ENCODE results near the gene GSN.

The GSN gene

DNA sequence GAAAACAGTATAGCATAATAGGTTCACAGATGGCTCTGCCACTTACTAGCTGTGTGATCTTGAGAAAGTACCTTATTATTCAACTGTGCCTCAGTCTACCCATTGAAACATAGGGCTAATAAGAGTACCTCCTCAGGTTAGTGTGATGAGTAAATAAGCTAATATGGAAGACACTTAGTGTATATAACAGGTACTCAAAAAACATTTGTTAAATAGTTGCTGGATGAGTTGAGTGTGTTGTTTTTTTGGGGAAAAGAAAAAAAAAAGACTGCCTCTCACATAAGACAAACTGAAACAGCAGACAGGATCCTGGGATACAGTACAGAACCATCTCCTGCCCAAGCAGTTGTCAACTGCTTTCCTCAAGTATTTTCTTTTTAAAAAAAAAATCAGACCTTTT is 96.9 kb downstream of the GSN start:
- H3K9ac ChIP-seq (ENCODE audit: low read depth, low read length, poor library complexity) = no peak overlapping the region
- H2AK5ac ChIP-seq (ENCODE audit: low read depth, low read length) = no peak overlapping the region
- no peak overlapping the region for H2BK15ac ChIP-seq (ENCODE audit: low read length)
- H3K27me3 ChIP-seq (ENCODE audit: control insufficient read depth in 3 of 3, insufficient read depth in 3 of 3, low read depth in 1 of 3, low read length in 3 of 3) = peaks cover 0 to 12% (median 0%) of the 10 kb centered on the region in 3 experiments
- DNase-seq (ENCODE audit: low spot score) = no peak
- no peak overlapping the region for H2BK5ac ChIP-seq (ENCODE audit: low read length)
- H2AFZ ChIP-seq (ENCODE audit: low read length) = no peak overlapping the region
- peaks cover 0 to 2% of the 10 kb centered on the region in 2 donors for H3K9me3 ChIP-seq (replicated peaks in 1 of 2; ENCODE audit: control insufficient read depth in 2 of 2, insufficient read depth in 1 of 2, low read depth in 1 of 2, low read length in 2 of 2)
- H4K91ac ChIP-seq (ENCODE audit: low read depth, low read length, poor library complexity) = no peak overlapping the region
- peaks cover 2 to 5% of the 10 kb centered on the region in 2 donors for H3K4me1 ChIP-seq (ENCODE audit: control insufficient read depth in 2 of 2, insufficient read depth in 1 of 2, low read depth in 1 of 2, low read length in 2 of 2)
- H3K79me1 ChIP-seq (ENCODE audit: low read depth, low read length) = peaks cover 2% of the 10 kb centered on the region
- no peaks in the 10 kb centered on the region for H3K36me3 ChIP-seq (replicated peaks in 1 of 2; ENCODE audit: control insufficient read depth in 2 of 2, insufficient read depth in 2 of 2, low read length in 2 of 2)
- no peak overlapping the region for H3K4me2 ChIP-seq (ENCODE audit: insufficient read depth, low read length, poor library complexity, severe bottlenecking)
- H3K4me3 ChIP-seq (ENCODE audit: low read length in 2 of 2) = no peak overlapping the region
- H3K4ac ChIP-seq (ENCODE audit: low read length) = no peak overlapping the region
- H3K18ac ChIP-seq (ENCODE audit: low read length) = no peak overlapping the region
- no peak overlapping the region for H3K23ac ChIP-seq (ENCODE audit: low read depth, low read length, poor library complexity)
- no peak overlapping the region for H3K27ac ChIP-seq (replicated peaks; ENCODE audit: low read length)
- no peak overlapping the region for H4K8ac ChIP-seq (ENCODE audit: low read depth, low read length)
- H3K14ac ChIP-seq (ENCODE audit: low read length) = no peak overlapping the region
- H2BK120ac ChIP-seq (ENCODE audit: low read depth, low read length) = no peak overlapping the region
- no peak overlapping the region for H2BK12ac ChIP-seq (ENCODE audit: low read length)

DNA sequence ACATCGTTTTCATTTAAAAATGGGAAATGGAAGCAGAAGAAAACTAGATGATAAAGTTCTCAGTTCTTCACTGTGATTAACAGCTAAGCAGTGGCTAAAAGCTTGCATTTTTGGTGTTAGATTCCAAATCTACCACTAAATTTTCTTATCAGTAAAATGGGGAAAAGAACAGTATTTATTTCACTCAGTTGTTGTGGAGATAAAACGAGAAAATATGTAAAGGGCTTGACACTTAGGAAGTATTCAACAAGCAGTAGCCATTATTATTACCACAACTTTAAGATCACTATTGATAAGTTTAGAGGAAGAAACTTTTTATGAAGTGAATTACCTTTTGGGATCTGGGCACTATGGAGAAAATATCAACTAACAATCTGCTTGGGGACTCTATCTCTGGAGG is 97.6 kb downstream of the GSN start:
- no peaks in the 10 kb centered on the region for H3K36me3 ChIP-seq (replicated peaks in 1 of 2; ENCODE audit: control insufficient read depth in 2 of 2, insufficient read depth in 2 of 2, low read length in 2 of 2)
- no peak overlapping the region for H2BK12ac ChIP-seq (ENCODE audit: low read length)
- peaks cover 0 to 16% (median 0%) of the 10 kb centered on the region in 3 experiments for H3K27me3 ChIP-seq (ENCODE audit: control insufficient read depth in 3 of 3, insufficient read depth in 3 of 3, low read depth in 1 of 3, low read length in 3 of 3)
- H3K14ac ChIP-seq (ENCODE audit: low read length) = no peak overlapping the region
- H2AFZ ChIP-seq (ENCODE audit: low read length) = no peak overlapping the region
- H2BK5ac ChIP-seq (ENCODE audit: low read length) = no peak overlapping the region
- H2AK5ac ChIP-seq (ENCODE audit: low read depth, low read length) = no peak overlapping the region
- H3K4me1 ChIP-seq (ENCODE audit: control insufficient read depth in 2 of 2, insufficient read depth in 1 of 2, low read depth in 1 of 2, low read length in 2 of 2) = peaks cover 5 to 7% of the 10 kb centered on the region in 2 donors
- H3K79me1 ChIP-seq (ENCODE audit: low read depth, low read length) = peaks cover 4% of the 10 kb centered on the region
- H2BK120ac ChIP-seq (ENCODE audit: low read depth, low read length) = no peak overlapping the region
- WGBS, 2 donors (ENCODE audit: extremely low coverage in 2 of 2, insufficient read length in 2 of 2, insufficient replicate concordance in 1 of 2) = no CpG with 5 or more reads among the region's 2 CpGs
- no peak for DNase-seq (ENCODE audit: low spot score)
- H3K4me3 ChIP-seq (ENCODE audit: low read length in 2 of 2) = no peak overlapping the region
- no peak overlapping the region for H4K8ac ChIP-seq (ENCODE audit: low read depth, low read length)
- peaks cover 4% of the 10 kb centered on the region in 2 donors for H3K9me3 ChIP-seq (replicated peaks in 1 of 2; ENCODE audit: control insufficient read depth in 2 of 2, insufficient read depth in 1 of 2, low read depth in 1 of 2, low read length in 2 of 2)
- no peak overlapping the region for H4K91ac ChIP-seq (ENCODE audit: low read depth, low read length, poor library complexity)
- H3K27ac ChIP-seq (replicated peaks; ENCODE audit: low read length) = no peak overlapping the region
- no peak overlapping the region for H3K4me2 ChIP-seq (ENCODE audit: insufficient read depth, low read length, poor library complexity, severe bottlenecking)
- no peak overlapping the region for H3K9ac ChIP-seq (ENCODE audit: low read depth, low read length, poor library complexity)
- H2BK15ac ChIP-seq (ENCODE audit: low read length) = no peak overlapping the region
- no peak overlapping the region for H3K18ac ChIP-seq (ENCODE audit: low read length)
- H3K23ac ChIP-seq (ENCODE audit: low read depth, low read length, poor library complexity) = no peak overlapping the region
- H3K4ac ChIP-seq (ENCODE audit: low read length) = no peak overlapping the region

DNA sequence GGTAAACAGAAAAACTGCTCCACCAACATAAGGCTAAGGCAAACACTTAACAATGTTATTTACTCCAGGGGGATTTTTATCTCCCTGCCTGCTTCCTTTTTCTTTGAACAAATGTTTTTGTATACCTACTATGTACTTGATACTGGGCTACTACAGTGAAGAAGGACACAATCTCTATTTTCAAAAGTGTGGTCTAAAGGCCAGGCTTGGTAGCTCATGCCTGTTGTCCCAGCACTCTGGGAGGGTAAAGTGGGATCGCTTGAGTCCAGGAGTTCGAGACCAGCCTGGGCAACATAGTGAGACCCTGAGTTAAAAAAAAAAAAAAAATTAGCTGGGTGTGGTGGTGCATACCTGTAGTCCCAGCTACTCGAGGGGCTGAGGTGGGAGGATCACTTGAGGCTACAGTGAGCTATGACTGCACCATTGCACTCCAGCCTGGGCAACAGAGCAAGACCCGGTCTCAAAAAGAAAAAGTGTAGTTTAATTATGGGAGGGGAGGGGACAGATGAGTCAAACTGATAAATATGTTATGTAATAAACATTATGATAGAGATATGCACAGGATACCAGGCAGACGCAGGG is 98.7 kb downstream of the GSN start:
- Histone ChIP-seq H4K91ac (ENCODE audit: low read depth, low read length, poor library complexity) (no peak overlapping the region), H2BK5ac (ENCODE audit: low read length) (no peak overlapping the region), H3K4me1 (ENCODE audit: control insufficient read depth in 2 of 2, insufficient read depth in 1 of 2, low read depth in 1 of 2, low read length in 2 of 2) (peaks cover 5 to 7% of the 10 kb centered on the region in 2 donors), H2BK12ac (ENCODE audit: low read length) (no peak overlapping the region), H3K4me2 (ENCODE audit: insufficient read depth, low read length, poor library complexity, severe bottlenecking) (no peak overlapping the region), H3K79me1 (ENCODE audit: low read depth, low read length) (peaks cover 4% of the 10 kb centered on the region), H3K18ac (ENCODE audit: low read length) (no peak overlapping the region), H2BK120ac (ENCODE audit: low read depth, low read length) (no peak overlapping the region), H2AK5ac (ENCODE audit: low read depth, low read length) (no peak overlapping the region), H3K23ac (ENCODE audit: low read depth, low read length, poor library complexity) (no peak overlapping the region), H3K36me3 (replicated peaks in 1 of 2; ENCODE audit: control insufficient read depth in 2 of 2, insufficient read depth in 2 of 2, low read length in 2 of 2) (no peaks in the 10 kb centered on the region), H2BK15ac (ENCODE audit: low read length) (no peak overlapping the region), H3K14ac (ENCODE audit: low read length) (no peak overlapping the region), H3K27ac (replicated peaks; ENCODE audit: low read length) (no peak overlapping the region), H3K4ac (ENCODE audit: low read length) (no peak overlapping the region), H3K4me3 (ENCODE audit: low read length in 2 of 2) (no peak overlapping the region), H2AFZ (ENCODE audit: low read length) (no peak overlapping the region), H3K27me3 (ENCODE audit: control insufficient read depth in 3 of 3, insufficient read depth in 3 of 3, low read depth in 1 of 3, low read length in 3 of 3) (peaks cover 0 to 23% (median 0%) of the 10 kb centered on the region in 3 experiments), H4K8ac (ENCODE audit: low read depth, low read length) (no peak overlapping the region), H3K9ac (ENCODE audit: low read depth, low read length, poor library complexity) (no peak overlapping the region), H3K9me3 (replicated peaks in 1 of 2; ENCODE audit: control insufficient read depth in 2 of 2, insufficient read depth in 1 of 2, low read depth in 1 of 2, low read length in 2 of 2) (peaks cover 4% of the 10 kb centered on the region in 2 donors)
- WGBS, 2 donors (ENCODE audit: extremely low coverage in 2 of 2, insufficient read length in 2 of 2, insufficient replicate concordance in 1 of 2) = no CpG with 5 or more reads among the region's 5 CpGs
- DNase-seq (ENCODE audit: low spot score) = no peak

DNA sequence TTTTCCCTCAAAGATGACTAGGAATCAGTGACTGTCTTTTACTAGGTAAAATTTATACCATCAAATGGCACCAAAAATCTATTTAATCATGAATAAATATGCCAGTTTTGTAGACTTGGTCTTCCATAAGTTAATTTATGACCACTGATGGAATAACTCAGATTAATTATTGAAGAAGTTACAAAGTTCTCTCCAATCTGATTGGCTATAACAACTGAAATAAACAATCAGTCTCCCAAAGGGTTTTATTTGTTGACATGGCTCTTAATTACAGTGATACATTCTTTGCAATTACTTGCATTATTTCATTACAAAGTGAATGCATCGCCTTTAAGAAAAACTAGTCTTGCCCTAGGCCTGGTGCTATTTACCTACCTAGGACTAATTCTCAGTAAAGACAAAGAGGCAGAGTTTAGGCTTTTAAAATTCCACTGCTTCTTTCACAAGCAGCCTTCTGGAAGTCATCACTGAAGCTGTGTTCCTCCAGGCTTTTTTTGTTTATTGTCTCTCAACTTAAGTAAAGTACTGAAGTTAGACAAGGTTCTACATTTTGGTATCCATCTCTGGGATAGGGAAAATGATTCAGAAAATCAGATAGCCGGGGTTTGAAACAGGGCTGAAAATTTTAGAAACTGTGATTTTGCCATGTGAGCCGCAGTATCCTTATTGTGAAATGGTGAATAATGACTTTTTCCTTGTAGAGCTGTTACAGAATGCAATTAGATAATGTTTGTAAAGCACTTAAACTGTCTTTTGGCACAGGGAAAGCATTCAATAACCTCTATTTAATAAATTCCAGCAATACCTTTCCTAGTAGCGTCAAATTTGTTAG is 99.6 kb downstream of the GSN start:
- WGBS, 2 donors (ENCODE audit: extremely low coverage in 2 of 2, insufficient read length in 2 of 2, insufficient replicate concordance in 1 of 2) = no CpG with 5 or more reads among the region's 4 CpGs
- no peak for DNase-seq (ENCODE audit: low spot score)
- peaks cover 5 to 7% of the 10 kb centered on the region in 2 donors for H3K4me1 ChIP-seq (ENCODE audit: control insufficient read depth in 2 of 2, insufficient read depth in 1 of 2, low read depth in 1 of 2, low read length in 2 of 2)

More for the DNA sequence above, 99.6 kb downstream of the GSN start:
- Histone ChIP-seq H3K9ac (ENCODE audit: low read depth, low read length, poor library complexity) (no peak overlapping the region), H2AK5ac (ENCODE audit: low read depth, low read length) (no peak overlapping the region), H4K8ac (ENCODE audit: low read depth, low read length) (no peak overlapping the region), H3K23ac (ENCODE audit: low read depth, low read length, poor library complexity) (no peak overlapping the region), H3K14ac (ENCODE audit: low read length) (no peak overlapping the region), H2BK12ac (ENCODE audit: low read length) (no peak overlapping the region), H4K91ac (ENCODE audit: low read depth, low read length, poor library complexity) (no peak overlapping the region), H3K27ac (replicated peaks; ENCODE audit: low read length) (peak overlapping the region; percentile 43), H3K18ac (ENCODE audit: low read length) (no peak overlapping the region), H2BK5ac (ENCODE audit: low read length) (no peak overlapping the region), H3K4ac (ENCODE audit: low read length) (no peak overlapping the region), H3K36me3 (replicated peaks in 1 of 2; ENCODE audit: control insufficient read depth in 2 of 2, insufficient read depth in 2 of 2, low read length in 2 of 2) (no peaks in the 10 kb centered on the region), H3K27me3 (ENCODE audit: control insufficient read depth in 3 of 3, insufficient read depth in 3 of 3, low read depth in 1 of 3, low read length in 3 of 3) (peaks cover 0 to 31% (median 0%) of the 10 kb centered on the region in 3 experiments), H2BK15ac (ENCODE audit: low read length) (no peak overlapping the region), H2BK120ac (ENCODE audit: low read depth, low read length) (no peak overlapping the region), H3K9me3 (replicated peaks in 1 of 2; ENCODE audit: control insufficient read depth in 2 of 2, insufficient read depth in 1 of 2, low read depth in 1 of 2, low read length in 2 of 2) (peaks cover 4% of the 10 kb centered on the region in 2 donors), H3K79me1 (ENCODE audit: low read depth, low read length) (peaks cover 4% of the 10 kb centered on the region), H3K4me3 (ENCODE audit: low read length in 2 of 2) (no peak overlapping the region), H3K4me2 (ENCODE audit: insufficient read depth, low read length, poor library complexity, severe bottlenecking) (peak overlapping the region; percentile 24), H2AFZ (ENCODE audit: low read length) (peak overlapping the region; percentile 17)
